HG03571 (cell line): ENCODE data around the gene USP46.

Source experiments
- ATAC-seq: cut with Tn5 transposase; IDR thresholded peaks from one replicate; pipeline ENCODE4 v1.9.1; 2021; ENCODE audit not compliant: unreplicated experiment

Gene USP46

GRCh38 chr4:52622564-52622963 is 36.5 kb downstream of the USP46 start:
- no peak for ATAC-seq

- ATAC-seq, result no peak
These were observed 37.5 kb downstream of the USP46 start for GRCh38 chr4:52621567-52621966.

DNA sequence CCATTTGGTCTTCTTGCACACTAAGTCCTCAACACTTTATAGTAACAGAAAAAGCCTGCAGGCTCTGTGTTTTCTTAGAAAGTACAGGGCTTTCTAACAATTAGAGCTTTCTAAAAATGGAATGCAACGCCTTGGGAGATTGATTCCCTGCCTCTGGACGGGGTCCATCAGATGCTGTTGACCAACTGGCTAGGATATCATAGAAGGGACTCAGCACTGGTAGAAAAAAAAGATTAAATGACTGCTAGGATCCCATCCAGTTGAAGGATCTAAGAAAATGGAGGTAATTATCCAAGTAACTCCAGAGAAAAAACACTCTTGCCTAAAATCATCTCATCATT is 39.5 kb downstream of the USP46 start:
- ATAC-seq, result no peak

- no peak for ATAC-seq
These were observed 40.1 kb downstream of the USP46 start for GRCh38 chr4:52618795-52619590.

DNA sequence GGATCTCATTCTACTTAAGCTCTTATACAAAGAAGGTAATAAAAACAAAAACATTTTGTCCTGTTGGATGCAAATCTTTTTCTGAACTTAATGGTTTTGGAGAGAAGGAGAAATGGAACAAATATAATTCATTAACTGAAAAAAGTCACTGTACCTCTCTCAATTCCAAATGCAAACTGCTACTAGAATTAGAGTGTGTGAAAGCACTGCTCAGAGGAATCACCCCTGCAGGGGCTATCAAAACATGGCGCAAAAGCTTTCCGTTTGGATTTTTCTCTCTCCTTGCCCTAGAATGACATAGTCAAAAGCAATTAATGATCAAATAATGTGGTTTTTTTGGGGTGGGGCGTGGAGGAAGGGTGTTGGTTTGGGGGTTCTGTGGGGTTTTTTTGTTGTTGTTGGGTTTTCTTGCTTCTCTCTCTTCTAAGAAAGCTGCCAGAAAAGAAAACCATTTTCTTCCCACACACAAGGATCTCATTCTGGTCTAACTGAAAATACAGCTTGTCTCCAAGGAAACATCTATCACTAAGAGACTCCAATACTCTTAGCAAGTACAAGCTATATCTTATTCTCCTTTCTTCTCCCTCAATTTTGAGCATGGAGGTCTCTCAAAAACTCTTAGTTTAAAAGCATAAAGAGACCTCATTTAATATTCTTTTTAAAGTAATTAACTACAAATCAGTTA is 41.6 kb downstream of the USP46 start:
- ATAC-seq, result no peak

GRCh38 chr4:52614241-52614640 is 44.9 kb downstream of the USP46 start:
- no peak for ATAC-seq

DNA sequence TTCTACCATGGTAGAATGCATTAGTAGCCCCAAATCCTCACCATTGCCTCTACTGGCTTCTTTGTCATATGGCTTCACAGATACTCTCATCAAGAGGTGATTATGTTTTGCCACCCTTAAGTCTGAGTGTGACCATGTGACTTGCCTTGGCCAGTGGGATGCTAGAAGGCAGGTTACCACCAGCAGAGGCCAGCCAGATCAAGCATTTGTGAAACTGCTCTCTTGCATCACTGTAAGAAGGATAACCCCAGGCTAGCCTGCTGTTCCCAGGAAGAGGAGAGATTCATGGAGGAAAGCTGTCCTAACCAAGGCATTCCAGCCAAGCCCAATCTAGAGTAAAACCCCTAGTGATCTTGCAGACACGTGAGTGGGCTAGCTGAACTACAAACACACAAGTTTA is 46.8 kb downstream of the USP46 start:
- ATAC-seq, result no peak

DNA sequence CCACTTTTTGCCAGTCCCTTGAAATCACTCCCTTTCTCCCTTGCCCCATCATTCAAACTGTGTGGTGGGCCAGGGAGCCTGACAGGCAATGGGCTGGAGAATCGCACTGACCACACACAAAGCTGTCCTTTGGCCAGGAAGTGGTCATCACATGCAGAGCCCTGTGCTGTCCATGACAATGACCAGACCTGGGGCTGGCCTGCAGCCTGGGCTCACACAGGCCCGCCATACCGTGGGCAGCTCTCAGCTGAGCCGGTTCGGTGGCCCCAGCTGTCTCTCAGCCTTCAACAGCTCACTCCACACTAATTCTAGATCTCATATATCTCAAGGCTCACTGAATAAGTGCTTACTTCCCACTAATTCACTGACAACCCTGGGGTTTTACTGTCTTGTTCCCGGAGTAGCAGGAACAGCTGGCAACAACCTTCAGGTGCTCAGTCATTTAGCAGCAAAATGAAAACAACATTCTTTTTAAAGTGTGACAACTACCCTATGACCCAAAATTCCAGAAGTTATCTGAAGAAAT is 48.0 kb downstream of the USP46 start:
- no peak for ATAC-seq

- no peak for ATAC-seq
These were observed 52.4 kb downstream of the USP46 start for GRCh38 chr4:52606726-52607125.

- ATAC-seq, result no peak
These were observed 53.1 kb downstream of the USP46 start for GRCh38 chr4:52606040-52606439.

GRCh38 chr4:52604215-52604614 is 54.9 kb downstream of the USP46 start:
- no peak for ATAC-seq

DNA sequence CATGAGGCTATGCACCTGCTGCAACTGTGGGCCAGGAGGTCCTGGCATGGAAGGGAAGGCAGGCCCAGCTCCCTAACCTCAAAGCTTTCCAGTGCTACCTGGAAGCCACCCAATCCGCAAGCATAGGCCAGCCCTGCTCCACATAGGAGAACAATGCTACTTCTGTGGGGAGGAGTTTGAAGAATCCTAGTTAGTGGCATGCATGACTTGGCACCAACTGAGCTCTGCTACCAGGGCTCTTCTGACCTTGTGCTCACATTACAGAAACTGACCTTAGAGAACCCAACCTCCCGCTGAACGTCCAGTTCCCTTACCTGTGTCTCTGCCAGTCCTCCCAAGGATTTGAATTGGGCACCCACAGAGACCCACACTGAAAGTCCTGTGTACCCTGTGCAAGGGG is 58.8 kb downstream of the USP46 start:
- ATAC-seq, result no peak

DNA sequence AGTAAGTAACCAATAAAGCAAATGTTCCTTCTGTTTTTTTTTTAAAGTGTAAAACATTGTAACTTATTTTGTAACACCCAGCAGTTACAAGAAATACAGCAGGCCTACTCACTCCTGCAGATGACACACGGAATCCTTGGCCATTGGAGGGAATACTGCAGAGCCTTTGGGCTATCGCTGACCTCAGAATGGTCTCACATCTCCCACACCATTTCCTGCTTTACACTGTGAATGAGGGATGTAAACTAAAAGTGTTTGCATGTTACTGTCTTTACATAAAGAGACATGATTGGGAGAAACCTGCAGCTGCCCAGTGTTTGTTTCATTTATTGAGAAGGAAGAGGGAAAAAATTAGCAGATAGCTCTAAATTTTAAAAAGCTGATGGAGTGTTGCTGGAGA is 64.1 kb downstream of the USP46 start:
- no peak for ATAC-seq

GRCh38 chr4:52592287-52592686 is 66.8 kb downstream of the USP46 start:
- no peak for ATAC-seq

DNA sequence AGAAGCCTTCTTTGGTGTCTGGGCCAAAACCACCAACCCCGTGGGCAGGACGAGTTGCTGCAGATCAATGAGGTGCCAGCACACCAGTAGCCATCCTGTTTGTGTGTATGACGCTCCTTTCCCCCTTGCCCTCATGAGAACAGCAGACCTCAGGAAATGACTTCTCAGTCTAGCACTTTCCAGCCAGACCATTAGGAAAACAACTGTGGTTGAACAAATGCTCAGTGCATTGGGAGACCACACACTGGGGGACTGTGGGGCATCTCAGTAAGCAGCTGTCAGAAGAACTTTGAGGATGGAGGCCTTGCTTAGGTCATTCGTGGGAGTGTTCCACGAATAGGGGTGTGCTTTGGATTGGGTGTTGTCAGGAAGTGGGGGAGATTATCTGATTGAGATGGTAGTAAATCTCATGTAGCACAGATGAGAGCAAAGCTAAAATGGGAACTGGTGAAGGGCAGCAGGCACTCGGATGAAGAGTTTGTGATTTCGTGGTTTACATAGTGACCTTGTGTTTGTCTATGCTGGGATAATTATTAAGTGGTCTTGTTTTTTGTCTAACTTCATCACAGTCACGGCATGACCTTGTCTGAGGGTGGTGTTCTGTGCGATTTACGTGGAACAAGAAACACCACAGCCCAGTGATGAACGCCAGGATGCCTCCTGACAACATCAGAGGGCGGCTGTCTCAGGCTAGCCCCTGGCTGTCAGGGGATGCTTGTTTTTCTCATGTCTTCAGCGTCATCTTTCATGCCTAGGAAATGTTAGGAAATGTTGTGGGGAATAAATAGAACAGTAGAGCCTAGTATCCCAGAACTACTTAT is 70.1 kb downstream of the USP46 start:
- ATAC-seq, result no peak

DNA sequence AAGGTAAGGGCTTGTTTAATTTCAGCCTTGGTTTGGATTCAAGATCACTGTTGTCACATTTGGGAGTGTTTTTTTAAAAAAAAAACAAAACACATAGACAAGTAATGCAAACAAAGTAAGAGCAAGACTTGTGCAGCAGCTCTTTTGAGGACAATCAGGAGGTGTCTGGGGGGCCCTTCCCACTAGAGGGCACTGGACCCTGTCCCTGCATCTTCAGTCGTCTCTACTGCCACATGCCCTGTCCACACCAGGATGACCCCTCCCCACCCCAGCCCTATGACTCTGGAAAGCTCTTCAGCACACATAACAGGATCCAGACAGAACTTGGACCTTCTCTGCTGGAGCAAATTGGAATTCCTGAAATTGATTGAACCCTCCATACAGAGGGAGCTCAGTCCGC is 71.0 kb downstream of the USP46 start:
- no peak for ATAC-seq

DNA sequence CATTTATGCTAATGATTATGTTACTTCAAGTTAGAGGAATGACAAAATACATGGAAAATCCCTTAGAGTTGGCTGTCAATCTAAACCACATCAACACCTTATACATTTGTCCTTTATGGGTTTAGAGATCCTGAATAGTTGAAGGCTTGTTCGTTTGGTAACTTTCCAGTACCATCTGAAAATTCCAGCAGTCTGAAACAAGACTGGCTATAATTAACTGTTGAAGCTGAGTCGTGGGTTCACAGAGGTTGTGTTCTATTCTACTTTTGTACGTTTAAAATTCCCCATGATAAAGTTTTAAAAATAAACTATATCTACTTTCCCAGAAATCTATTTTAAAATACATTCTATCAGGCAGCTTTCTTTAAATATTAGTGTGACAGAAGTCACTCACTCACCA is 73.0 kb downstream of the USP46 start:
- no peak for ATAC-seq

DNA sequence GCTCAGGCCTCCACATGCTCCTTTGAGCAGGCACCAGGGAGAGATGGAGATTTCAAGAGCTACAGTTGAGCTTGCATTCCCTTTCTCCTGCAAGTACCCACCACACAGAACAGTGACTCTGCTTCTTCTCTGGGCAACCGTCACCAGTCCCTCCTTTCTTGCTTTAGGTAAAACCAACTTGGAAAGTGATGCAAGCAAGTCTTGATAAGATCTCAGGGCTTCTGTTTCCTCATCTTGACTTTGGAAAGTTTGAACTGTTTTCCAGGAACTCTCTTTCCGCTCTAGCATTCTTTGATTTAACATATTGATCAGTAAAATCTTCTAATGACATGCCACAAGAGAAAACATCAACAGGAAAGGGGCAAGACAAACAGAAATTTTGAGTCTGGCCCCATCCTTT is 73.7 kb downstream of the USP46 start:
- ATAC-seq, result no peak

- no peak for ATAC-seq
These were observed 79.4 kb downstream of the USP46 start for GRCh38 chr4:52579602-52580272.

DNA sequence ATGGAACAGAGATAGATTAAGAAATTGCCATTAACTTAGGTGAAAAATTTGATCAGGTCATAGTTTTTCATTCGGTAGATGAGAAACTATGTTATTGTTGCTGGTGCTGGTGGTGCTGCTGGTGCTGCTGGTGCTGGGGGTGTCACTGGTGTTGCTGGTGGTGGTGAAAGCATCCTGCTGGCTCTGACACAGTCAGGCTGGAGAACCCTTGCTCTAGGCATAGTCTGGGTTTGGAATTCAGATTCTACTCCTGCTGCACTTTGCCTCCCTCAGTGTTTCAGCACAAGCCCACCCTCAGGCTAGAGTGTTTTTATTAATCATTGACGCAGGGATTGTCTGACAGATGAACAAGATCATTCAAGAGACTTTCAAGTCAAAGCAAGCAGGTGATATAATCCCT is 80.2 kb downstream of the USP46 start:
- no peak for ATAC-seq

DNA sequence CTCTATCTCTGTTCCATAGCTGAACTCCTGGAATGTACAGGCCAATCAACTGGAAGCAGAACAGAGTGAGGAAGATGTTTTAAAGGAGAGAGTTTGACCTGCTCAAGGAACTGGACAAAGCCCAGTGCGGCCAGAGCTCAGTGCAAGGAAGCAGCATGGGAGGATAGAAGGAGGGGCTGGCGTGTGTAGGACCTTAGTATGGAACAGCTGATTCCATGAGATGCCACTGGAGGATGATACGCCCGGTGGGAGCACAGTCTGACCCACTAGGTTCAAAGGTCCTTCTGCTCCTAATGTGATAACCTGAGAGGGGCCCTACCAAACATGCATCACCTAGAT is 81.5 kb downstream of the USP46 start:
- no peak for ATAC-seq
